Natural killer cell (primary cell): ENCODE results near the gene A4GALT. TPM values are rescaled to one million over a fixed set of nuclear protein-coding genes. Genes with fewer than 3 reads are reported as not detected.

ENCODE experiments used
- ATAC-seq, 3 donors: fragments of 150-1000 bp in 2 of 3; fragments of 200-7000 bp in 1 of 3; cut with Tn5 transposase; 1 replicate in 1 of 3; 2 replicates in 2 of 3; pipeline ENCODE4 v1.10.0; 2021; ENCODE audit warnings: mild to moderate bottlenecking in 2 of 3, moderate library complexity in 2 of 3
- DNase-seq, 2 donors: peaks; one replicate each; pipeline versions ENCODE4 v3.0.0 to v3.0.0-alpha.2; 2013 to 2021; ENCODE audit warnings: mixed read lengths in 1 of 2
- H3K27ac ChIP-seq: one replicate; pipeline ENCODE4 v1.5.1; 2013; ENCODE audit warnings: mild to moderate bottlenecking, low read length
- H3K27me3 ChIP-seq: one replicate; pipeline ENCODE4 v1.6.1; 2013; ENCODE audit warnings: low read length; ENCODE audit not compliant: control insufficient read depth, insufficient read depth
- H3K36me3 ChIP-seq: one replicate; pipeline ENCODE4 v1.6.1; 2013; ENCODE audit warnings: low read length; ENCODE audit not compliant: control insufficient read depth, insufficient read depth
- H3K4me1 ChIP-seq: one replicate; pipeline ENCODE4 v1.6.1; 2013; ENCODE audit warnings: low read length; ENCODE audit not compliant: control insufficient read depth, insufficient read depth
- H3K4me3 ChIP-seq: one replicate; pipeline ENCODE4 v1.5.1; 2013; ENCODE audit warnings: low read length
- H3K9me3 ChIP-seq: one replicate; pipeline ENCODE4 v1.6.1; 2013; ENCODE audit warnings: low read length; ENCODE audit not compliant: control insufficient read depth, insufficient read depth
- H3K27ac Mint-ChIP-seq, 2 donors: one replicate each; pipeline ENCODE4 v1.8.0; 2022; ENCODE audit warnings: mild to moderate bottlenecking in 2 of 2, mixed read lengths in 2 of 2, moderate library complexity in 1 of 2
- H3K27me3 Mint-ChIP-seq, 2 donors: one replicate each; pipeline ENCODE4 v1.8.0; 2022; ENCODE audit warnings: low read depth in 2 of 2, mixed read lengths in 2 of 2
- H3K36me3 Mint-ChIP-seq: one replicate; pipeline ENCODE4 v1.8.0; 2022; ENCODE audit warnings: mixed read lengths
- H3K4me1 Mint-ChIP-seq, 2 donors: one replicate each; pipeline ENCODE4 v1.8.0; 2022; ENCODE audit warnings: mixed read lengths in 2 of 2
- H3K4me3 Mint-ChIP-seq: one replicate; pipeline ENCODE4 v1.8.0; 2022; ENCODE audit warnings: mild to moderate bottlenecking, moderate library complexity, mixed read lengths
- H3K9me3 Mint-ChIP-seq, 2 donors: one replicate each; pipeline ENCODE4 v1.8.0; 2022; ENCODE audit warnings: mixed read lengths in 2 of 2
- WGBS: methylation state at CpG from one replicate; pipeline ENCODE4 v1.1.7; 2013; ENCODE audit warnings: missing lambda C conversion rate; ENCODE audit not compliant: insufficient coverage; 5-methylcytosine and 5-hydroxymethylcytosine counted together
- intact Hi-C: fragments of 100-400 bp; cut with micrococcal nuclease; formaldehyde crosslinking; loops from one replicate; pipeline ENCODE4 v1.14.2; 2022
- total RNA-seq, 4 donors: library from RNA; stranded (reverse); fragments of 120-200 nt in 1 of 4; gene quantifications; one replicate each; pipeline versions ENCODE4 v1.2.3 to v1.2.4, GENCODE V29; 2013 to 2022
- TF ChIP-seq, protein P1 (sequence below): fragments of 200-600 bp; IDR thresholded peaks from one replicate; pipeline ENCODE4 v1.8.0; 2022; ENCODE audit warnings: antibody characterized with exemption

Gene A4GALT
- total RNA-seq, 3 donors from 2014 or later (not counting 1 experiment from before 2014, with no cell fraction given) = 0.26 TPM; not detected in 2

DNA sequence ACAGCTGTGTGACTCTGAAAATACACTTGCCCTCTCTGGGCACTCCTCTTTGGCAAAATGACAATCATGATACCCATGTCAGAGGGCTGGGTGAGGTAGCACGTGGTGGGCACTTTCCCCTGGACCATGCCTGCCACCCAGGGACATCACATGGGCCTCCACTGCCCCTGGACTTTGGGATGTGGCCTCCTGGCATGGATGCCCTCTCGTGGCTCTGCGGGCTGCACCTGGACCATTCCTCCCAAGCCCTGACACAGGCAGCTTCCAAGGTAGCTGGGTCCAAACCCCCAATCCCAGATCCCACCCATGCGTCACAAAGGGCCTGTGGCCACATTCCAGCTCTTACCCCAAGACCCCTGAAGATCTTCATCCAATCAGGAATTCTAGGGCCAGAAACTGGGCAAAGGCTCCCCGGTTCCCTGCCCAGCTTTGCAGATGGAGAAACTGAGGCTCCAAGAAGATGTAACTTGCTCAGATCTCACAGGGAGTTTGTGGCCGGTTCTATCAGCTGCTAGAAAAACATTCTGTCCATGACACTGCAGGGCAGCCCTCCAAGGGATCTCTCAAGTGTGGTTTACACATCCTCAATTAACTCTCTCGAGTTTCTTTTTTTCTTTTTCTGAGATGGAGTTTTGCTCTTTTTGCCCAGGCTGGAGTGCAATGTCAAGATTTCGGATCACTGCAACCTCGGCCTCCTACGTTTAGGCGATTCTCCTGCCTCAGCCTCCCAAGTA is 36.0 kb downstream of the A4GALT start:
- TF ChIP-seq, protein P1, sequence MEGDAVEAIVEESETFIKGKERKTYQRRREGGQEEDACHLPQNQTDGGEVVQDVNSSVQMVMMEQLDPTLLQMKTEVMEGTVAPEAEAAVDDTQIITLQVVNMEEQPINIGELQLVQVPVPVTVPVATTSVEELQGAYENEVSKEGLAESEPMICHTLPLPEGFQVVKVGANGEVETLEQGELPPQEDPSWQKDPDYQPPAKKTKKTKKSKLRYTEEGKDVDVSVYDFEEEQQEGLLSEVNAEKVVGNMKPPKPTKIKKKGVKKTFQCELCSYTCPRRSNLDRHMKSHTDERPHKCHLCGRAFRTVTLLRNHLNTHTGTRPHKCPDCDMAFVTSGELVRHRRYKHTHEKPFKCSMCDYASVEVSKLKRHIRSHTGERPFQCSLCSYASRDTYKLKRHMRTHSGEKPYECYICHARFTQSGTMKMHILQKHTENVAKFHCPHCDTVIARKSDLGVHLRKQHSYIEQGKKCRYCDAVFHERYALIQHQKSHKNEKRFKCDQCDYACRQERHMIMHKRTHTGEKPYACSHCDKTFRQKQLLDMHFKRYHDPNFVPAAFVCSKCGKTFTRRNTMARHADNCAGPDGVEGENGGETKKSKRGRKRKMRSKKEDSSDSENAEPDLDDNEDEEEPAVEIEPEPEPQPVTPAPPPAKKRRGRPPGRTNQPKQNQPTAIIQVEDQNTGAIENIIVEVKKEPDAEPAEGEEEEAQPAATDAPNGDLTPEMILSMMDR = no peak
- WGBS = 85% methylated on average over 11 of the region's 11 CpGs
- Histone ChIP-seq H3K27ac (no peak overlapping the region), H3K27me3 (no peaks in the 10 kb centered on the region), H3K9me3 (no peaks in the 10 kb centered on the region), H3K4me3 (no peak overlapping the region), H3K4me1 (no peaks in the 10 kb centered on the region), H3K36me3 (no peaks in the 10 kb centered on the region)
- ATAC-seq (no peak), DNase-seq (no peak)
- H3K9me3 Mint-ChIP-seq = no peaks in the 10 kb centered on the region
- intact Hi-C loops = no loop called here
- peaks cover 8 to 12% of the 10 kb centered on the region in 2 donors for H3K27me3 Mint-ChIP-seq
- no peaks in the 10 kb centered on the region for H3K4me1 Mint-ChIP-seq
- H3K4me3 Mint-ChIP-seq = no peak overlapping the region
- H3K36me3 Mint-ChIP-seq = no peaks in the 10 kb centered on the region
- H3K27ac Mint-ChIP-seq = no peak overlapping the region

DNA sequence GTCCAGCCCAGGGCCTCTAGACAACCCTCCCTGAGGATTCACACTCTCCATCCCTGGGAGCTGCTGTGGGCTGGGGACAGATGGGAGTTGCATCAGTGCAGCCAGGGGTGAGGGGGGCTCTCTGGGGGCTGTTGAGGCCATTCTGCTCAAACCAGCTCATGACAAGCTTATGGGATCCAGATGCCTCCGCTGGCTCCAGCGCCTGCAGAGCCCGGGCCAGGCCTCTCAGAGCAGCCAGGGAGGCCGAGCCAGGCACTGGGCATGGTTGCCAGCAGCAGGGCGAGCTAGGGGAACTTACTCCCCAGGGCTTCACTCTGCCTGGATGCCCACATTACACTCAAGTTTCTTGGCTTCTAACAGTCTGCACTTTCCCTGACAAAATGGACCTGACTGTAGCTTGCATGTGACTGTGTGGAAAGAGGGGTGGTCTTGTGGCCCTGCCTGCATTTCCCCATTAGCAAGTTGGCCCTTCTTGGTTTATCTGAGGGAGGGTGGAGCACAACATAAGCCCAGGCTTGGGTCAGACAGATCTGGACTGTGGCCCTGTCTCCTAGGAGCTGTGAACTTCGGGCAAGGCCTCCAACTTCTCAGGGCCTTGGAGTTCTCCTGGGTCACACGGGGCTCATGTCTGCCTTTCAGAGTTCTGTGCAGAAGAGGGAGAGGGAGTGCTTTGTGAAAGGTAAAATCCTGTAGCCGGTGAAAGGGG is 36.9 kb downstream of the A4GALT start:
- Histone ChIP-seq H3K4me1 (no peaks in the 10 kb centered on the region), H3K27me3 (no peaks in the 10 kb centered on the region), H3K27ac (no peak overlapping the region), H3K9me3 (peaks cover 4% of the 10 kb centered on the region), H3K4me3 (no peak overlapping the region), H3K36me3 (no peaks in the 10 kb centered on the region)
- 92% methylated on average over 8 of the region's 8 CpGs for WGBS
- Mint-ChIP-seq H3K4me3 (no peak overlapping the region), H3K4me1 (no peaks in the 10 kb centered on the region), H3K27me3 (peaks cover 8 to 12% of the 10 kb centered on the region in 2 donors), H3K36me3 (no peaks in the 10 kb centered on the region), H3K27ac (no peak overlapping the region), H3K9me3 (no peaks in the 10 kb centered on the region)
- intact Hi-C loops = no loop called here
- DNase-seq (no peak), ATAC-seq (no peak)
- TF ChIP-seq, protein P1 = no peak

DNA sequence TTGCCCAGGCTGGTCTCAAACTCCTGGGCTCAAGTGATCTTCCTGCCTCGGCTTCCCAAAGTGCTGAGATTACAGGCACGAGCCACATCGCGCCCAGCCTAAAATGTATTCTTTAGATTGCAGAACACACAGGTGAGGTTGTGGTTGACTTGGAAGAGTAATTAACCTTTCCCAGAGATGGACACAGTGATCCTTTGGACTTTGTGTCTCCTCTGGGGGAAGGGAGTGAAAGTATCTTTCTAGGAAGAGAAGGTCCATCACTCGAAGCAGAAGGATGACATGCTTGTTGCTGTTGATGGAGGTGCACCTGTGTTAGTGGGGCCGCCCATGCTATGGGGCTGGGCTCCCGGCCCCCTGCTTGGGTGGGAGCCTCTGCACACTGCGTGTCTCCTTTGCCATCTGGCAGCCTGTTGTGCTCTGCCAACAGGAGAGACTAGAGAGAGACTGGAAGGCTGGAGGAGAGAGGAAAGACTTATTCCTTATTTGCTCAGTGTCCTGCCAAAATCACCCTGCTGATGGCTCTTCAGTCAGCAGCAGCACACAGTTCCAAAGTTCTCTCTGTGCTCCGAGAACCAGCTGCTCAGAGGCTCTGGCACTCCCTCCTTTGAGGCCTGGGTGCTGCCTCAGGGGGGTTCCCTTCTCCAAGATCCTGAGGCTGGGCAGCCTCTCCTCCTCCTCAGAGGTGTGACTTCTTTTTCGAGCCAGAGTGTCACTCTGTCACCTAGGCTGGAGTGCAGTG is 38.4 kb downstream of the A4GALT start:
- H3K36me3 Mint-ChIP-seq = no peaks in the 10 kb centered on the region
- DNase-seq = no peak
- WGBS = 73% methylated on average over 10 of the region's 10 CpGs
- no peak overlapping the region for H3K4me3 Mint-ChIP-seq
- TF ChIP-seq, protein P1 = no peak
- intact Hi-C loops = no loop called here
- no peaks in the 10 kb centered on the region for H3K9me3 Mint-ChIP-seq
- peaks cover 16 to 19% of the 10 kb centered on the region in 2 donors for H3K27me3 Mint-ChIP-seq
- peaks cover 8% of the 10 kb centered on the region for H3K9me3 ChIP-seq
- H3K4me1 ChIP-seq = no peaks in the 10 kb centered on the region
- H3K4me1 Mint-ChIP-seq = no peaks in the 10 kb centered on the region
- H3K4me3 ChIP-seq = no peak overlapping the region
- H3K27ac Mint-ChIP-seq = no peak overlapping the region
- H3K36me3 ChIP-seq = no peaks in the 10 kb centered on the region
- H3K27ac ChIP-seq = no peak overlapping the region
- H3K27me3 ChIP-seq = no peaks in the 10 kb centered on the region
- no peak for ATAC-seq
